ENCODE measurements around the gene MIPEP.

DNA sequence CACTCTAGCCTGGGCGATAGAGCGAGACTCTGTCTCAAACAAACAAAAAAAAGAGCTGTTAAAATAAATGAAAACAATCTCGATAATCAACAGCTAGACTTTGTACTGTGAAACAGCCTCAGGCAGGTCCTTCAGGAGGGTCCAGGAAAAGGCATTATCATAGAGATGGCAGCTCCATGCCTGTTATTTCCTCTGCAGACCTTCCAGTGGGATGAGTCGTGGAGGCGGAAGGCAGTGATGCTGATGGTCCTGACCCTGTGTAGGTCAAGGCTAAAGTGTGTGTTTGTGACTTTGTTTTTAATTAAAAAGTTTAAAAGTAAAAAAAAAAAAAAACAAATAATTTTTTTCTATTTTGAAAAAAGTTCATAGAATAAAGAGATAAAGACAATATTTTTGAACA, 201.6 kb downstream of the MIPEP start:
- TF ChIP-seq, protein P1, sequence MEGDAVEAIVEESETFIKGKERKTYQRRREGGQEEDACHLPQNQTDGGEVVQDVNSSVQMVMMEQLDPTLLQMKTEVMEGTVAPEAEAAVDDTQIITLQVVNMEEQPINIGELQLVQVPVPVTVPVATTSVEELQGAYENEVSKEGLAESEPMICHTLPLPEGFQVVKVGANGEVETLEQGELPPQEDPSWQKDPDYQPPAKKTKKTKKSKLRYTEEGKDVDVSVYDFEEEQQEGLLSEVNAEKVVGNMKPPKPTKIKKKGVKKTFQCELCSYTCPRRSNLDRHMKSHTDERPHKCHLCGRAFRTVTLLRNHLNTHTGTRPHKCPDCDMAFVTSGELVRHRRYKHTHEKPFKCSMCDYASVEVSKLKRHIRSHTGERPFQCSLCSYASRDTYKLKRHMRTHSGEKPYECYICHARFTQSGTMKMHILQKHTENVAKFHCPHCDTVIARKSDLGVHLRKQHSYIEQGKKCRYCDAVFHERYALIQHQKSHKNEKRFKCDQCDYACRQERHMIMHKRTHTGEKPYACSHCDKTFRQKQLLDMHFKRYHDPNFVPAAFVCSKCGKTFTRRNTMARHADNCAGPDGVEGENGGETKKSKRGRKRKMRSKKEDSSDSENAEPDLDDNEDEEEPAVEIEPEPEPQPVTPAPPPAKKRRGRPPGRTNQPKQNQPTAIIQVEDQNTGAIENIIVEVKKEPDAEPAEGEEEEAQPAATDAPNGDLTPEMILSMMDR (IDR thresholded peaks at IDR 0.05): no peak
- no peak for TF ChIP-seq POLR2A (IDR thresholded peaks at IDR 0.05; ENCODE audit: low read length)
- TF ChIP-seq RAD21 (conservative IDR thresholded peaks at IDR 0.05 in 1 of 2, IDR thresholded peaks at IDR 0.05 in 1 of 2): no peak
- no peak for TF ChIP-seq RCOR1 (IDR thresholded peaks at IDR 0.05; ENCODE audit: low read depth, low read length)
- TF ChIP-seq, protein P2, sequence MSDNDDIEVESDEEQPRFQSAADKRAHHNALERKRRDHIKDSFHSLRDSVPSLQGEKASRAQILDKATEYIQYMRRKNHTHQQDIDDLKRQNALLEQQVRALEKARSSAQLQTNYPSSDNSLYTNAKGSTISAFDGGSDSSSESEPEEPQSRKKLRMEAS (IDR thresholded peaks at IDR 0.05): no peak
- no peak for TF ChIP-seq FOSL2 (IDR thresholded peaks at IDR 0.05)
- no peak for TF ChIP-seq FOSL2 (CRISPR knock-in tag; IDR thresholded peaks at IDR 0.05)
- no peak for TF ChIP-seq HDAC2 (IDR thresholded peaks at IDR 0.05)
- TF ChIP-seq CEBPB (IDR thresholded peaks at IDR 0.05): no peak
- no peak for TF ChIP-seq SMC3 (IDR thresholded peaks at IDR 0.05)
